ENCODE measurements around the gene FLCN. TPM values are rescaled to one million over a fixed set of nuclear protein-coding genes. Genes with fewer than 3 reads are reported as not detected.
A peak's percentile ranks its signal among the peaks of the same experiment; 100 is the strongest.

FLCN gene
- total and polyA plus RNA-seq, 7 donors, result 38.7 to 106 (median 58.3) TPM

DNA sequence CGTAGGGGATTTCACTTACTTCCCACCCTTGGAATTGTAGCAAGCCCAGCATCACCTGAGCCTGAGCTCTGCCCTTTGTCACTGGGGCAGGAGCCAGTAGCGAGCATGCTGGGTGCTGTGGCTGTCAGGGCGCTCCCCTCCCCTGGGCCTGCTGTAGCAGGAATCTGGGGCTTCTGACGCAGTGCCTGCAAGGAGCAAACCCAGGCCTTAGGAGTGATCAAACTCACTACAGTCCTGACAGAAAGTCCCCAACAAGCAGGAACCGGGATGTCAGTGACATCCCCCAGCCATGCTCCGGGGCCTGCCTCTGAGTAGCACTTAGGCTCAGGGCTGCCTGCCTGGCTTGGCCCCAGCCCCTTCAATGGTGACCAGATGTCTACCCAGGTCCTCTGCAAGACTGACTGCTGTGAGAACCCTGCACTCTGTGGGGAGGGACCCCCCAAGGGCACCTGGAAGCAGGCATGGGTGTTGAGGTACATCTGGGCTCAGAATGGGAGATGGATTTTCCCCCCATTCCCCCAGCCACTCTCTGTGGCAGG lies 54.3 kb downstream of the FLCN start:
- H3K36me3 ChIP-seq (ENCODE audit: insufficient read depth in 1 of 2, low read depth in 1 of 2), result peaks cover 14 to 100% of the 10 kb centered on the region in 2 donors
- no peaks in the 10 kb centered on the region for H3K4me1 ChIP-seq
- H3K9me3 ChIP-seq, result no peaks in the 10 kb centered on the region
- H3K4me3 ChIP-seq, result no peak overlapping the region
- H3K27ac ChIP-seq, result no peak overlapping the region
- WGBS, 3 donors, result 89 to 91% (median 90%) methylated on average over 6 of the region's 6 CpGs
- DNase-seq (no peak), ATAC-seq (no peak)
- no peaks in the 10 kb centered on the region for H3K27me3 ChIP-seq (ENCODE audit: insufficient read depth in 3 of 3, low read length in 2 of 3)
- TF ChIP-seq, protein P1, sequence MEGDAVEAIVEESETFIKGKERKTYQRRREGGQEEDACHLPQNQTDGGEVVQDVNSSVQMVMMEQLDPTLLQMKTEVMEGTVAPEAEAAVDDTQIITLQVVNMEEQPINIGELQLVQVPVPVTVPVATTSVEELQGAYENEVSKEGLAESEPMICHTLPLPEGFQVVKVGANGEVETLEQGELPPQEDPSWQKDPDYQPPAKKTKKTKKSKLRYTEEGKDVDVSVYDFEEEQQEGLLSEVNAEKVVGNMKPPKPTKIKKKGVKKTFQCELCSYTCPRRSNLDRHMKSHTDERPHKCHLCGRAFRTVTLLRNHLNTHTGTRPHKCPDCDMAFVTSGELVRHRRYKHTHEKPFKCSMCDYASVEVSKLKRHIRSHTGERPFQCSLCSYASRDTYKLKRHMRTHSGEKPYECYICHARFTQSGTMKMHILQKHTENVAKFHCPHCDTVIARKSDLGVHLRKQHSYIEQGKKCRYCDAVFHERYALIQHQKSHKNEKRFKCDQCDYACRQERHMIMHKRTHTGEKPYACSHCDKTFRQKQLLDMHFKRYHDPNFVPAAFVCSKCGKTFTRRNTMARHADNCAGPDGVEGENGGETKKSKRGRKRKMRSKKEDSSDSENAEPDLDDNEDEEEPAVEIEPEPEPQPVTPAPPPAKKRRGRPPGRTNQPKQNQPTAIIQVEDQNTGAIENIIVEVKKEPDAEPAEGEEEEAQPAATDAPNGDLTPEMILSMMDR (IDR thresholded peaks at IDR 0.05), result no peak
- intact Hi-C loops (cut with DNase I), result loop anchor here in 1 of 2 donors (10.0 kb wide), 1 partner anchor 178 kb away; no protein-coding TSS in a partner anchor

DNA sequence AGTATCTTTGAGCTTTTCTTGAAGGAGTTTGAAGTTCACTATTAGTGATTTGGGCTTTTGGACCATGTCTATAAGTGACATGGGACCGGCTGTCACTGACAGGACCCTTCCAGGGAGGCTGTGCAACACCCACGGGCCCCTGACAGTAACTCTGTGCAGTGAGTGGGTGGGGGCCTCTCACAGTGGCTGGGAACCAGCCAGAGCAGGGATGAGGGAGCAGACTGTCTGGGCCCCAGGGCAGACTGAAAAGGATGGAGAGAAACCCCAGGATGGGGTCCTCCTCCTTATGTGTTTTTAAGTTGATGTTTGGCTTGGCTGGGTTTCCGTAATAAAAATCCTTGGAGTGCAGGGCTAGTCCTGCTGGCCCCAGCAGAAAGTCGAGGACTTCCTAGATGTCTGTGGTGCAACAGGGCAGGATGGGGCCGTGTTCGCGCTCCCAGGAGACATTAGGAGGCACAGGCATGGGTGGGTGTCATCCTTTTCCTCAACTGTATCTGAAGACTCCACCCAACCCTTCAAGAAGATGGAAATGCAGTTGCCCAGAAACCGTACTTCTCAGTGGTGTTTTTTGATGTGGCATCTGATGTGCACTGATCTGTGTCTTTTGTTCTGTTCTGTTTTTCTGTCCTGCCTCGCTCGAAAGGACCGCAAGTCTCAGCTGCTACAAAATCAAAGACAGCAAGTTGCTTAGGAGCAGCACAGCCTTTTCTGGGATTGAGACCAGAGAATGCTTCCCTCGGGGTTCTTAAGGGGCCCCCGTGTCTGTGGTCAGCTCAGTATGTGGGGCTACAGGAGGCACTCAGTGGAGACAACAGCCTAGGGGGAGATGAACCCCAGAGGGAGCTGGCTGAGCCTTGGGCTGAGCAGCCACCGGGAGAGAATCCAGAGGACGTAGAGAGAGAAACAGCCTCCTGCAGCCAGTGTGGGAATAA lies 55.0 kb downstream of the FLCN start:
- intact Hi-C loops (cut with DNase I), result loop anchor here in 1 of 2 donors (10.0 kb wide), 1 partner anchor 177 kb away; no protein-coding TSS in a partner anchor

DNA sequence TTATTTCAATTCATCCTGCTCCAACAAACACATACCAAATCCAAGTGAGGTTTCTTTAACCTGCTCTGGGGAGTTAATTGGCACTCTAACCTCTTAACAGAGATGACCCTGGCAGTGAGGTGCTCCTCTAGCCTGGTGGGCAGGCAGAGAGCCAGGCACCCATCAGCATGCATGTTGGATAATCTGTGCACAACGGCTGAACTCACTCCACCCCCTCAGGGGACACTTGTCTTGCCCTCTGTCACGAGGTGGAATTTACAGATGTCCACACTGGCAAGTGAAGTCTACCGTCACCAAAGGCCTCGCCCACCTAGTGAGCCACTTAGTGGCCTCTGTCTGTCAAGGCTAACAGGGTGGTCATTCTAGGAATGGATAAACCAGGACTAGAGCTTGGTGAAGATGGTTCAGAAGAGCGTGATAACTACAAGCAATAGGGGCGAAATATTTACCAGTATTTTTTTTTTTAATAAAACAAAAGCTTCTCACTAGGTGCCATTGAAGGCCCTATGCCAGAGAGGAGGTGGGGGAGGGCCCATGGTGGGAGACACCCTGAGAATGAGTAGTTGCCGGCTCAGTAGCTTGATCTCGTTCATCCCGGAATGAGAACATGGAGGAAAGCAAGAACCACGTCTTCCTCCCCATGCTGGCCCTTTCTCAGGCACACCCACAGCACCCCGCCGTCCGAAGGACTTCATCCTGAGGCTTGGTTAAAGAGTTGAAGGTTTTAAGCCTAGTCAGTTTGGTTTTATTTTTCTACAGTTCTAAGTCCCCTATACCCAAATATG lies 56.0 kb downstream of the FLCN start:
- TF ChIP-seq, protein P1 (IDR thresholded peaks at IDR 0.05), result no peak
- H3K9me3 ChIP-seq, result no peaks in the 10 kb centered on the region
- WGBS, 3 donors, result 68 to 79% (median 71%) methylated on average over 13 of the region's 13 CpGs
- H3K36me3 ChIP-seq (ENCODE audit: insufficient read depth in 1 of 2, low read depth in 1 of 2), result peaks cover 14 to 100% of the 10 kb centered on the region in 2 donors
- H3K27ac ChIP-seq, result no peak overlapping the region
- intact Hi-C loops (cut with DNase I), result loop anchor here in 1 of 2 donors (10.0 kb wide), 1 partner anchor 176 kb away; no protein-coding TSS in a partner anchor
- ATAC-seq (peak in 2 of 4 donors; percentile 16 to 18), DNase-seq (no peak)
- H3K4me1 ChIP-seq, result no peaks in the 10 kb centered on the region
- no peaks in the 10 kb centered on the region for H3K27me3 ChIP-seq (ENCODE audit: insufficient read depth in 3 of 3, low read length in 2 of 3)
- H3K4me3 ChIP-seq, result no peak overlapping the region

More for the DNA sequence above, 55.0 kb downstream of the FLCN start:
- Histone ChIP-seq H3K4me3 (no peak overlapping the region), H3K27me3 (ENCODE audit: insufficient read depth in 3 of 3, low read length in 2 of 3) (no peaks in the 10 kb centered on the region), H3K4me1 (no peaks in the 10 kb centered on the region), H3K27ac (no peak overlapping the region), H3K9me3 (no peaks in the 10 kb centered on the region), H3K36me3 (ENCODE audit: insufficient read depth in 1 of 2, low read depth in 1 of 2) (peaks cover 14 to 100% of the 10 kb centered on the region in 2 donors)
- TF ChIP-seq, protein P1 (IDR thresholded peaks at IDR 0.05), result no peak
- DNase-seq (no peak), ATAC-seq (no peak)
- WGBS, 3 donors, result 77 to 81% (median 79%) methylated on average over 15 of the region's 15 CpGs

DNA sequence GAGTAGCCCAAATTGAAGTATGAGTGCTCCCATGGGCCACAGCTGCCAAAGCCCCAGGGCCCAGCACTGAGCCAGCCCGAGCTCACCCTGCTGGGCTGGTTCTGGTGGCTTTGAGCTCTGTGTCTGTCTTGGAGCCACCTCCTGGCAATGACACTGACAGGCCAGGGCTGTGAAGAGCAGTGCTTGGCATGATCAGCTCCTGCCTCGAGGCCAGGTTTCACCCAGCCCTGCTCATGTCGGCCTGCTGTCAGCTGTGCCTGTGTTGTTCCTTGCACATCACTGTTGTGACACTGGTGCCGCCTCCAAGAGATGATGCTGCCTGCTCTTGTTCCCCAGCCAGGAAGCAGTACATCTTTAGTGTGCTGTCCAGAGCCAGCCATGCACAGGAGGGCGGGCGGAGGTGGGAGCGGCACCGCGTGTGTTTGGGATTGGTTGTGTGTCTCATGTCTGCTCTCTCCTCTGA lies 56.8 kb downstream of the FLCN start:
- WGBS, 3 donors, result 66 to 78% (median 66%) methylated on average over 9 of the region's 9 CpGs
- no peaks in the 10 kb centered on the region for H3K9me3 ChIP-seq
- peak overlapping the region; percentile 70 for H3K27ac ChIP-seq
- no peaks in the 10 kb centered on the region for H3K4me1 ChIP-seq
- H3K4me3 ChIP-seq, result no peak overlapping the region
- peak in 1 of 2 donors; percentile 72 for DNase-seq
- peaks cover 14 to 100% of the 10 kb centered on the region in 2 donors for H3K36me3 ChIP-seq (ENCODE audit: insufficient read depth in 1 of 2, low read depth in 1 of 2)
- peak; percentile 45 to 82 (median 73) for ATAC-seq
- H3K27me3 ChIP-seq (ENCODE audit: insufficient read depth in 3 of 3, low read length in 2 of 3), result no peaks in the 10 kb centered on the region
- TF ChIP-seq, protein P1 (IDR thresholded peaks at IDR 0.05), result no peak
- intact Hi-C loops (cut with DNase I), result loop anchor here in 1 of 2 donors (10.0 kb wide), 1 partner anchor 175 kb away; no protein-coding TSS in a partner anchor

All from psoas muscle (tissue), 8 donors.